Measurements from ENCODE around the gene CTSO.
A peak's percentile ranks its signal among the peaks of the same experiment; 100 is the strongest.

The CTSO gene, protein sequence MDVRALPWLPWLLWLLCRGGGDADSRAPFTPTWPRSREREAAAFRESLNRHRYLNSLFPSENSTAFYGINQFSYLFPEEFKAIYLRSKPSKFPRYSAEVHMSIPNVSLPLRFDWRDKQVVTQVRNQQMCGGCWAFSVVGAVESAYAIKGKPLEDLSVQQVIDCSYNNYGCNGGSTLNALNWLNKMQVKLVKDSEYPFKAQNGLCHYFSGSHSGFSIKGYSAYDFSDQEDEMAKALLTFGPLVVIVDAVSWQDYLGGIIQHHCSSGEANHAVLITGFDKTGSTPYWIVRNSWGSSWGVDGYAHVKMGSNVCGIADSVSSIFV

DNA sequence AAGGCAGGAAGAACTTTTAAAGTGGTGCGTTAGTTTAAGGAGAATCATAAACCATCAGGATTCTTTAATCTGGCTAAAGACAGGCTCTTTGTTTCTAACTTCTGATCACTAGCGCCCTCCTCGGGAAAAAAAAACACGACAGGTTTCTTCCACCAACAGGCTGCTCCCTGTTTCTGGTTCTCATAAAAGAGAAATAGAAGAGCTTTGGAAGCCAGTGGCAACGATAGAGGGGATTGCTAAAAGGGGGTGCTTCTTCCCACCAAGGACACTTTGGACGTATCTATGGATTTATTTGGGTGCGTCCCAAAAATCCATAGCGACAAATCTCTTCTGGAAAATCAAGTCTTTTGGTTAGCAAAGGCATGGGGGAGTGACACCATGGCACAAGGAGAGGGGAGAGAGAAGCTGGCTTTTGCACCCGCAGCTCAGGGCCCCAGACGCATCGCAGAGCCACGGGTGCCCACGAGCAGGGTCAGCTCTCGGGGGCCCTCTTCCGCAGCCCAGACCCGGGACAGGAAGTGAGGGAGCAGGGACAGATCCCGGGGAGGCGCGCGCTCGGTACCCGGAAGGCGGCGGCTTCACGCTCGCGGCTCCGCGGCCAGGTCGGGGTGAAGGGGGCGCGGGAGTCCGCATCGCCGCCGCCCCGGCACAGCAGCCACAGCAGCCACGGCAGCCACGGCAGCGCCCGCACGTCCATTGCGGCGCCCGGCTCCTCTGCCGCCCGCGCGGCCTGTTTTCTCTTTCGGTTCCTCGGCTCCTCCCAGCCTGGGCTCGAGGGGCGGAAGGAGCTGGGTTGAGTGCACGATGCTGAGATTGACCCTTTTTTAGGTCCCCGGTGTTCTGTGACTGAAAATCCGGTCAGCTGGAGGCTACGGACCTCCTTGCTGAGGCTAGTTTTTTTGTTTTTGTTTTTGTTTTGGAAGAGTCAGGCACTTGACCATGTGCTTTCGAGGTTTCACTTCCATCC is at the start of gene CTSO:
TSS of gene CTSO (minus strand) at position 716 of the 967 bp plus-strand sequence. CDS start at position 697, 19 bp downstream.
- Histone ChIP-seq H3K4me3 (ENCODE audit: low read depth, low read length) (peak within 1 kb of the TSS; percentile 79), H3K4me1 (ENCODE audit: control insufficient read depth, insufficient read depth, low read length, unreplicated experiment) (peaks cover 4% of the 10 kb centered on the region), H3K36me3 (ENCODE audit: insufficient read depth, low read length) (no peaks in the 10 kb centered on the region), H2AFZ (ENCODE audit: low read length, unreplicated experiment) (peak within 1 kb of the TSS; percentile 100), H3K27me3 (ENCODE audit: insufficient read depth, low read length) (no peaks in the 10 kb centered on the region), H3K79me2 (ENCODE audit: control insufficient read depth, insufficient read depth, low read length, unreplicated experiment) (no peaks in the 10 kb centered on the region), H3K27ac (ENCODE audit: low read depth, low read length) (peak within 1 kb of the TSS; percentile 86)

GRCh38 chr4:156000491-156000890 is 46.8 kb upstream of the CTSO start:
- Histone ChIP-seq H3K4me1 (ENCODE audit: control insufficient read depth, insufficient read depth, low read length, unreplicated experiment) (no peaks in the 10 kb centered on the region), H3K27me3 (ENCODE audit: insufficient read depth, low read length) (no peaks in the 10 kb centered on the region), H3K36me3 (ENCODE audit: insufficient read depth, low read length) (no peaks in the 10 kb centered on the region), H3K4me3 (ENCODE audit: low read depth, low read length) (no peak overlapping the region), H3K27ac (ENCODE audit: low read depth, low read length) (no peak overlapping the region), H2AFZ (ENCODE audit: low read length, unreplicated experiment) (no peak overlapping the region), H3K79me2 (ENCODE audit: control insufficient read depth, insufficient read depth, low read length, unreplicated experiment) (no peaks in the 10 kb centered on the region)

GRCh38 chr4:155999725-156000124 is 46.1 kb upstream of the CTSO start:
- no peaks in the 10 kb centered on the region for H3K36me3 ChIP-seq (ENCODE audit: insufficient read depth, low read length)
- H3K4me1 ChIP-seq (ENCODE audit: control insufficient read depth, insufficient read depth, low read length, unreplicated experiment) = no peaks in the 10 kb centered on the region
- no peaks in the 10 kb centered on the region for H3K79me2 ChIP-seq (ENCODE audit: control insufficient read depth, insufficient read depth, low read length, unreplicated experiment)
- peak overlapping the region; percentile 91 for H2AFZ ChIP-seq (ENCODE audit: low read length, unreplicated experiment)
- no peaks in the 10 kb centered on the region for H3K27me3 ChIP-seq (ENCODE audit: insufficient read depth, low read length)
- H3K27ac ChIP-seq (ENCODE audit: low read depth, low read length) = no peak overlapping the region
- H3K4me3 ChIP-seq (ENCODE audit: low read depth, low read length) = no peak overlapping the region

DNA sequence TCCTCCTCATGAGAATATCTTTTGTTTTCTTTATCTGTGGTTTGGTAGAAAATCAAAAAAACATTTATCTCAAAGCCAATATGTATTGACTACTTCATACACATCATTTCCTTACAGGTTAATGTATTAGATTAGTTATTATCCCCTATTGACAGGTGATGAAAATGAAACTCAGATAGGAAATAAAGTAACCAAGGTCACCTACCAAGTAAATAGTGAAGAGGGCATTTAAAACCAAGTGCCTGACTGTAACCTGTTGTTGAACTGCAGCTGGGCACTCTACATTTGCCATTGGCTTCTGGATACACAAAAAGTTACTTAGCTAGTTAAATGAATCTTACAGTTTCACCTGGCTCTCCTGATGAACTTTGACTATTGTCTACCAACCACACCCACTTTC is 41.4 kb upstream of the CTSO start:
- Histone ChIP-seq H3K27me3 (ENCODE audit: insufficient read depth, low read length) (no peaks in the 10 kb centered on the region), H3K4me3 (ENCODE audit: low read depth, low read length) (no peak overlapping the region)

GRCh38 chr4:155984106-155984797 is 30.6 kb upstream of the CTSO start:
- H3K79me2 ChIP-seq (ENCODE audit: control insufficient read depth, insufficient read depth, low read length, unreplicated experiment) = no peaks in the 10 kb centered on the region
- H3K4me1 ChIP-seq (ENCODE audit: control insufficient read depth, insufficient read depth, low read length, unreplicated experiment) = no peaks in the 10 kb centered on the region
- no peak overlapping the region for H2AFZ ChIP-seq (ENCODE audit: low read length, unreplicated experiment)
- H3K36me3 ChIP-seq (ENCODE audit: insufficient read depth, low read length) = no peaks in the 10 kb centered on the region
- H3K27me3 ChIP-seq (ENCODE audit: insufficient read depth, low read length) = no peaks in the 10 kb centered on the region
- no peak overlapping the region for H3K27ac ChIP-seq (ENCODE audit: low read depth, low read length)
- no peak overlapping the region for H3K4me3 ChIP-seq (ENCODE audit: low read depth, low read length)

More for the DNA sequence above, 41.4 kb upstream of the CTSO start:
- no peak overlapping the region for H2AFZ ChIP-seq (ENCODE audit: low read length, unreplicated experiment)
- H3K27ac ChIP-seq (ENCODE audit: low read depth, low read length) = no peak overlapping the region
- H3K79me2 ChIP-seq (ENCODE audit: control insufficient read depth, insufficient read depth, low read length, unreplicated experiment) = no peaks in the 10 kb centered on the region
- no peaks in the 10 kb centered on the region for H3K36me3 ChIP-seq (ENCODE audit: insufficient read depth, low read length)
- H3K4me1 ChIP-seq (ENCODE audit: control insufficient read depth, insufficient read depth, low read length, unreplicated experiment) = no peaks in the 10 kb centered on the region

- Histone ChIP-seq H3K79me2 (ENCODE audit: control insufficient read depth, insufficient read depth, low read length, unreplicated experiment) (no peaks in the 10 kb centered on the region), H2AFZ (ENCODE audit: low read length, unreplicated experiment) (no peak overlapping the region), H3K4me1 (ENCODE audit: control insufficient read depth, insufficient read depth, low read length, unreplicated experiment) (no peaks in the 10 kb centered on the region), H3K36me3 (ENCODE audit: insufficient read depth, low read length) (no peaks in the 10 kb centered on the region), H3K27me3 (ENCODE audit: insufficient read depth, low read length) (no peaks in the 10 kb centered on the region), H3K4me3 (ENCODE audit: low read depth, low read length) (no peak overlapping the region), H3K27ac (ENCODE audit: low read depth, low read length) (no peak overlapping the region)
These were observed 29.2 kb upstream of the CTSO start for GRCh38 chr4:155982736-155983385.

GRCh38 chr4:155978810-155979209 is 25.1 kb upstream of the CTSO start:
- Histone ChIP-seq H3K4me3 (ENCODE audit: low read depth, low read length) (no peak overlapping the region), H3K36me3 (ENCODE audit: insufficient read depth, low read length) (no peaks in the 10 kb centered on the region), H3K4me1 (ENCODE audit: control insufficient read depth, insufficient read depth, low read length, unreplicated experiment) (peaks cover 10% of the 10 kb centered on the region), H2AFZ (ENCODE audit: low read length, unreplicated experiment) (no peak overlapping the region), H3K79me2 (ENCODE audit: control insufficient read depth, insufficient read depth, low read length, unreplicated experiment) (no peaks in the 10 kb centered on the region), H3K27ac (ENCODE audit: low read depth, low read length) (no peak overlapping the region), H3K27me3 (ENCODE audit: insufficient read depth, low read length) (no peaks in the 10 kb centered on the region)

GRCh38 chr4:155975511-155975910 is 21.8 kb upstream of the CTSO start:
- Histone ChIP-seq H3K4me1 (ENCODE audit: control insufficient read depth, insufficient read depth, low read length, unreplicated experiment) (peaks cover 16% of the 10 kb centered on the region), H3K27ac (ENCODE audit: low read depth, low read length) (no peak overlapping the region), H3K36me3 (ENCODE audit: insufficient read depth, low read length) (no peaks in the 10 kb centered on the region), H3K79me2 (ENCODE audit: control insufficient read depth, insufficient read depth, low read length, unreplicated experiment) (no peaks in the 10 kb centered on the region), H2AFZ (ENCODE audit: low read length, unreplicated experiment) (no peak overlapping the region), H3K4me3 (ENCODE audit: low read depth, low read length) (no peak overlapping the region), H3K27me3 (ENCODE audit: insufficient read depth, low read length) (no peaks in the 10 kb centered on the region)

DNA sequence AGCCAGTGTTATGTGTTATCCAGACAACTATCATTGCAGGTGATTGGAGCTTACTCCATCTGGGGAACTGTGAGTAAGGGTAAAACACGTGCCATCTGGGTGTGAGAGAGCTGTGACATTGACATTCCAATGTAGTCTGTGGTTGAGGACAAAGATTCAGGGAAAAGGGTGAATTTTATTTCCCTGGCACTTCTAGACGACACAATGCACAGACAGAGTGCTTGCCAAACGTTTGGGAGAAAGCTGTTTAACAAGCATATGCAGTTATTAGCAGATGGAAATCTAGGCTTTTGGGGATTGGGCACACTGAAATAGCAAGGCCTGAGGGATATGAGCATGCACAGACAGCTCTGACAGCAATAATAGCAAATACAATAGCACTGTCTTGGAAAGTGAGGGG is 21.3 kb upstream of the CTSO start:
- Histone ChIP-seq H3K4me1 (ENCODE audit: control insufficient read depth, insufficient read depth, low read length, unreplicated experiment) (peaks cover 16% of the 10 kb centered on the region), H3K79me2 (ENCODE audit: control insufficient read depth, insufficient read depth, low read length, unreplicated experiment) (no peaks in the 10 kb centered on the region), H3K36me3 (ENCODE audit: insufficient read depth, low read length) (no peaks in the 10 kb centered on the region), H3K27ac (ENCODE audit: low read depth, low read length) (no peak overlapping the region), H3K4me3 (ENCODE audit: low read depth, low read length) (no peak overlapping the region), H3K27me3 (ENCODE audit: insufficient read depth, low read length) (no peaks in the 10 kb centered on the region), H2AFZ (ENCODE audit: low read length, unreplicated experiment) (no peak overlapping the region)

DNA sequence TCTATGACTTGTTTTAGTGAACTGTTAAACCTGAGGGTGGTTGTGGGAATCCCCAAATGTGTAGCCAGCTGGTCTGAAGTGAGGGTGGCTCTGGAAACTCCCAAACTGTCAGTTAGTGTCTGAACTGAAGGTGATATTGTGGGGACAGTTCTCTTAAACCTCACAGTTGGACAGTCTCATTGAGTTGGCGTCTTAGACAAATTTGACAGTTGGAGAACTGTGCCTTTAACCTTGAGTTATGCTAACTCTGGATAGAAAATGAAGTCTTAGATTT is 20.7 kb upstream of the CTSO start:
- H2AFZ ChIP-seq (ENCODE audit: low read length, unreplicated experiment) = no peak overlapping the region
- no peaks in the 10 kb centered on the region for H3K36me3 ChIP-seq (ENCODE audit: insufficient read depth, low read length)
- H3K27ac ChIP-seq (ENCODE audit: low read depth, low read length) = no peak overlapping the region
- peaks cover 16% of the 10 kb centered on the region for H3K4me1 ChIP-seq (ENCODE audit: control insufficient read depth, insufficient read depth, low read length, unreplicated experiment)
- H3K4me3 ChIP-seq (ENCODE audit: low read depth, low read length) = no peak overlapping the region
- H3K27me3 ChIP-seq (ENCODE audit: insufficient read depth, low read length) = no peaks in the 10 kb centered on the region
- no peaks in the 10 kb centered on the region for H3K79me2 ChIP-seq (ENCODE audit: control insufficient read depth, insufficient read depth, low read length, unreplicated experiment)
